GM21786 (cell line): Measurements from ENCODE around the gene PUS3.

Experiments used
- ATAC-seq: cut with Tn5 transposase; IDR thresholded peaks from one replicate; pipeline ENCODE4 v1.9.1; 2021; ENCODE audit not compliant: unreplicated experiment

Gene PUS3, protein sequence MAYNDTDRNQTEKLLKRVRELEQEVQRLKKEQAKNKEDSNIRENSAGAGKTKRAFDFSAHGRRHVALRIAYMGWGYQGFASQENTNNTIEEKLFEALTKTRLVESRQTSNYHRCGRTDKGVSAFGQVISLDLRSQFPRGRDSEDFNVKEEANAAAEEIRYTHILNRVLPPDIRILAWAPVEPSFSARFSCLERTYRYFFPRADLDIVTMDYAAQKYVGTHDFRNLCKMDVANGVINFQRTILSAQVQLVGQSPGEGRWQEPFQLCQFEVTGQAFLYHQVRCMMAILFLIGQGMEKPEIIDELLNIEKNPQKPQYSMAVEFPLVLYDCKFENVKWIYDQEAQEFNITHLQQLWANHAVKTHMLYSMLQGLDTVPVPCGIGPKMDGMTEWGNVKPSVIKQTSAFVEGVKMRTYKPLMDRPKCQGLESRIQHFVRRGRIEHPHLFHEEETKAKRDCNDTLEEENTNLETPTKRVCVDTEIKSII

DNA sequence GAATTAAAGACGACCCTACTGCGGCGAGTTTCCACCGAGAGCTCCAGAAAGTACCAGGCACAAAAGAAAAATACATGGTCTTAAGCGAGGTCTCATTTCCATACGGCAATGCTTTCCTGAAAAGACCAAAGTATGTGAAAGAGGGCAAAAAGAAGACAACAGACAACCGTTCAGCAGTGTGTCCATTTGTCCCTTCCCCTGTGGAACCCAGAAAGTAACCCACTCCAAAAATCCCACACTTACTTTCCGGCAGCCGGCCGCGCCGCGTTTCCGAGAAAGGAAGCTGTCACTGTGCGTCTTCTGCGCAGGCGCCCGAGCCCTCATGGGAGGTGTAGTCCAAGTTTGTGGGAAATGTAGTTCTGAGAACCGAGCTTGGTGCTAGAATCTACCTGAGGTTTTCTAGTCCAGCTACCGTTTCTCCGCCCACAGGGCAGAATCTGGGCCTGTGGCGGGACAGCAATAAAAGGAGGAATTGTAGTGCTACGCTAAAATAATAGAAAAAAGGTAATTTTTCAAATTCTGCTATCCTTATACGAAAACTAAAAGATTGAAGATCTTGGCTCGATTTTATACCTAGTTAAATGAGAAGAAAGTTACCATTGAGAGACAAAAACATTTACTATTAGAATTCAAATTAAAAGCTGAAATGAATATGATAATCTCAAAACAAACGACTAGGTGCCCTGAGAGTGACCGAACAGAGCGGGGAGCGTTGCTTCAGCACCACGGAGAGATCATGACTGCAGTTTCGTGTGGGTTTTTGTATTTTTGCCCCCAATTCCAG is at the start of gene PUS3:
TSS of gene PUS3 (minus strand) at position 280 of the 784 bp plus-strand sequence. CDS start 6,922 bp downstream, outside the sequence.
- peak; percentile 98 for ATAC-seq

DNA sequence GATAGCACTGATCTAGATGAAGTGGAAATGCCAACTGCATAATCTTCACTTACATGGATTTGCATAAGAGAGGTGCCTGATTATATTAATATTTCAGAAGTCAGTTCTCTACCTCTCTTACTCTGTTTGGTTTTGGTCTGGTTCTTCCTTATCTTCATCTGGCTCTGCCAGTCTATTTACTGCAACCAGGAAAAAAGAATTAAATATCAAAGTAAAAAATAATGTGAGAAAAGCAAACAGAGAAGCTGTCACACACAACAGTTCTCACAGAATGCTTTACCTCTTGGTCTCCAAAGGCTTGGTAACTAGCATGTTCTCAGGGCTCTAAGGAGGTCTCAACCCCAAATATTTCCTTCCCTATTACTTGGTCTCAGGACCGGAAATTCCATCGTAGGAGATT is 49.6 kb upstream of the PUS3 start:
- no peak for ATAC-seq

- no peak for ATAC-seq
Measured at GRCh38 chr11:125951731-125952130, 48.7 kb upstream of the PUS3 start.

- ATAC-seq = no peak
Measured at GRCh38 chr11:125950696-125951651, 48.0 kb upstream of the PUS3 start.

DNA sequence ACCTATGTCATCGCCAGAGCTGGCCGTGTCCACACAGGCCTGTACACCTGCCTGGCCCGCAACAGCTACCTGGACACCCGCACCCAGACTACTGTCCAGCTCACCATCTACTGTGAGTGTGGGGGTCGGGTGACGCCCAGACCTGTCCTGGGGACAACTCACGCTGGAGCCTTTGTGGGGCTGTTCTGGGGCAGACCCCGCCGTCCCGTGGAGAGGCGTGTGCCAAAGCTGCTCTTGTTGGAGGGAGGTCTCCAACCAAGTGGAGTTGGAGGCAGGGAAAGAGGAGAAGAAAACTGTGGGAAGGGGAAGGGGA is 47.1 kb upstream of the PUS3 start:
- ATAC-seq = no peak

DNA sequence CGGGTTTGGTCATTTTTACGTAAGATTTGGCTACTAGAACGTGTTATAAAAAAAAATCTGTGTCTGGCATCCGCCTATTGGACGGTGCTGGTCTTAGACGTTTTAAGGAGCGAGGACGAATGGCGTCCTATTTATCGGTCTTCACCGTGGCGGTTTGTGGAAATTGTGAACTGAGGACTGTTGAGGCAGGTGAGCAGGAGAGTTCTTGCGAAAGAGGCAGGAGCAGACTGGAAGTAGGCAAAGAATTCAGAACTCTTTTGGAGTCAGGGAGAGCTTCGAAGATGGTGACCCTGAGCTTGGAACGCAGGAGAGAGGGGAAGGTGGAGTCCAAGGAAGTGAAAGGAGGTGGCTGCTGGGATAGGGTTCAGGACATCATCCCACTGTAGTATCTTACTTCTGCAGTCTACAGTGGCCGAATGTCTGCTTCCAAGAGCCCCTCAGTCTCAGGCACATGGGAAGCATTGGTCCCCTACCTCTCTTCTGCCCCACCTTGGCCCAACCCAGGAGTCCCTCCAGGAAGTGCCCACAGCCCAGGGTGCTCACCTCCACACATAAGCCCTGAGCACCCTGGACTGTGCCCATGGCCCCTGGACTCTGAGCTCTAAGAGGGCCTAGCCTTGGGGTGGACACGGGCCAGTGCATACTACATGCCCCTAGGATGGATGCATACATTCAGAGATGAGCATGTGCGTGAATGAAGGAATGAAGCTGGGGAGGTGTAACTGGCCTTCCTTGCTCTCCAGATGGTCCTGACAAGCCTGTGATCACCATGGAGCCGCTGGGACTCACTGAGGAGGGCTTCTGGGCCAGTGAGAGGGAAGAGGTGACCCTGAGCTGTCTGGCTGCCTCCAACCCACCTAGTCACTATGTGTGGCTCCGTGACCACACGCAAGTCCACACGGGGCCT is 46.5 kb upstream of the PUS3 start:
- no peak for ATAC-seq

DNA sequence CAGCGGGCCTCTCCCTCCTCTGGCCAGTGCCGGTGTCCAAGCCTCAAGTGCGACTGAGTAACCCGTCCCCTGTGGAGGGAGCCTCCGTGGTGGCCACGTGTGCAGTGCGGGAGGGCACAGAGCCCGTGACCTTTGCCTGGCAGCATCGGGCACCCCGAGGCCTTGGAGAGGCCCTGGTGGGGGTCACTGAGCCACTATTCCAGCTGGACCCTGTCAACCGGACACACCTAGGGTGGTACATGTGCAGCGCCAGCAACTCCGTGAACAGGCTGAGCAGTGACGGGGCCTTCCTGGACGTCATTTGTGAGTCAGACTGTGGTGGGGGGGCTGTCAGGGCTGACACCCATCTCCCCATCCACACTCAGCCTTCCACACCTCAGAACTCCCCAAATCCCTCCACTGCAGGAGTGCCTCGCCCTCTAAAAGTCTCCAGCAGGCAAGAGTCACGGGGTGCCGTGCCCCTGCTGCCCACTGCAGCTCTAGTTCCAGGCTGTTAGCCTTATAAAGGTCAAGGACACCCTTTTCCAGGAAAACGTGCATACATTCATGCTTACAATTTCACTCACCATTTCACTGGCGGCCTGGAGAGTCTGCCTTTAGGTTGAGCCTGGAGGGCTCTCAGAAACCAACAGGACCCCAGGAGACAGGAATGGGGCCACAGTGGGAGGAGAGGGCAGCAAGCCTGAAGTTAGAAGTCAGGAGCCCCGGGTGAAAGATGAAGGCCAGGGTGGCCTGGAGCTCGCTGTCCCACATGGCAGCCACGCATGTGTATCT is 45.5 kb upstream of the PUS3 start:
- ATAC-seq = no peak

GRCh38 chr11:125947419-125948277 is 44.6 kb upstream of the PUS3 start:
- ATAC-seq = no peak

GRCh38 chr11:125946712-125947418 is 43.9 kb upstream of the PUS3 start:
- no peak for ATAC-seq

GRCh38 chr11:125945797-125946520 is 43.0 kb upstream of the PUS3 start, which contains the start of gene VSIG10L2:
VSIG10L2 (plus strand) TSS chr11:125946044; CDS start chr11:125946056, 12 bp downstream.
- ATAC-seq = no peak

- no peak for ATAC-seq
Measured at GRCh38 chr11:125945011-125945796, 42.2 kb upstream of the PUS3 start.

- no peak for ATAC-seq
Measured at GRCh38 chr11:125944350-125945010, 41.5 kb upstream of the PUS3 start.

- ATAC-seq = no peak
Measured at GRCh38 chr11:125943661-125944349, 40.8 kb upstream of the PUS3 start.

GRCh38 chr11:125942771-125943428 is 39.9 kb upstream of the PUS3 start:
- ATAC-seq = no peak
